Breast epithelium (tissue), 3 donors: ENCODE measurements around the gene IL1RAP.

Source experiments
- POLR2AphosphoS5 ChIP-seq, 3 donors: sonication (generic); formaldehyde crosslinking; IDR thresholded peaks; one replicate each; pipeline ENCODE4 v1.6.1; 2017; ENCODE audit warnings: antibody characterized with exemption in 3 of 3
- TF ChIP-seq, protein P1 (sequence below), 3 donors: fragments of 450-650 bp; IDR thresholded peaks; one replicate each; pipeline ENCODE4 v1.5.1; 2016 to 2017; ENCODE audit warnings: antibody characterized with exemption in 3 of 3, mild to moderate bottlenecking in 3 of 3, moderate library complexity in 3 of 3

DNA sequence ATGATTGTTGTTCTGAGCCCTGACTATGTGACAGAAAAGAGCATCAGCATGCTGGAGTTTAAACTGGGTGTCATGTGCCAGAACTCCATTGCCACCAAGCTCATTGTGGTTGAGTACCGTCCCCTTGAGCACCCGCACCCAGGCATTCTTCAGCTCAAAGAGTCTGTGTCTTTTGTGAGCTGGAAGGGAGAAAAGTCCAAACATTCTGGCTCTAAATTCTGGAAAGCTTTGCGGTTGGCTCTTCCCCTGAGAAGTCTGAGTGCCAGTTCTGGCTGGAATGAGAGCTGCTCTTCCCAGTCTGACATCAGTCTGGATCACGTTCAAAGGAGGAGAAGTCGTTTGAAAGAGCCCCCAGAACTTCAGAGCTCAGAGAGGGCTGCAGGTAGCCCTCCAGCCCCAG, 142.0 kb downstream of the IL1RAP start:
- TF ChIP-seq, protein P1, sequence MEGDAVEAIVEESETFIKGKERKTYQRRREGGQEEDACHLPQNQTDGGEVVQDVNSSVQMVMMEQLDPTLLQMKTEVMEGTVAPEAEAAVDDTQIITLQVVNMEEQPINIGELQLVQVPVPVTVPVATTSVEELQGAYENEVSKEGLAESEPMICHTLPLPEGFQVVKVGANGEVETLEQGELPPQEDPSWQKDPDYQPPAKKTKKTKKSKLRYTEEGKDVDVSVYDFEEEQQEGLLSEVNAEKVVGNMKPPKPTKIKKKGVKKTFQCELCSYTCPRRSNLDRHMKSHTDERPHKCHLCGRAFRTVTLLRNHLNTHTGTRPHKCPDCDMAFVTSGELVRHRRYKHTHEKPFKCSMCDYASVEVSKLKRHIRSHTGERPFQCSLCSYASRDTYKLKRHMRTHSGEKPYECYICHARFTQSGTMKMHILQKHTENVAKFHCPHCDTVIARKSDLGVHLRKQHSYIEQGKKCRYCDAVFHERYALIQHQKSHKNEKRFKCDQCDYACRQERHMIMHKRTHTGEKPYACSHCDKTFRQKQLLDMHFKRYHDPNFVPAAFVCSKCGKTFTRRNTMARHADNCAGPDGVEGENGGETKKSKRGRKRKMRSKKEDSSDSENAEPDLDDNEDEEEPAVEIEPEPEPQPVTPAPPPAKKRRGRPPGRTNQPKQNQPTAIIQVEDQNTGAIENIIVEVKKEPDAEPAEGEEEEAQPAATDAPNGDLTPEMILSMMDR (IDR thresholded peaks at IDR 0.05): no peak
- TF ChIP-seq POLR2AphosphoS5 (IDR thresholded peaks at IDR 0.05): no peak
